Neutrophil (primary cell): ENCODE measurements around the gene KLF12.

Experiments used
- H3K27ac ChIP-seq: fragments of 200-600 bp; sonication (generic); 2 replicates; pipeline ENCODE4 v1.5.1; 2016; ENCODE audit warnings: mild to moderate bottlenecking, moderate library complexity
- H3K27me3 ChIP-seq: fragments of 200-600 bp; sonication (generic); 2 replicates; pipeline ENCODE4 v1.6.0; 2016; ENCODE audit warnings: mild to moderate bottlenecking
- H3K36me3 ChIP-seq: fragments of 200-600 bp; sonication (generic); 2 replicates; pipeline ENCODE4 v1.5.1; 2017
- H3K4me1 ChIP-seq, 2 experiments: fragments of 200-600 bp in 1 of 2; sonication (generic) in 1 of 2; 1 replicate in 1 of 2; 2 replicates in 1 of 2; pipeline versions ENCODE4 v1.5.1 to v1.6.1; 2013 to 2016; ENCODE audit warnings: low read depth in 1 of 2, low read length in 1 of 2, mild to moderate bottlenecking in 1 of 2, moderate library complexity in 1 of 2; ENCODE audit not compliant: control insufficient read depth in 1 of 2, insufficient read depth in 1 of 2
- H3K4me3 ChIP-seq, 2 experiments: fragments of 200-600 bp in 1 of 2; sonication (generic) in 1 of 2; 1 replicate in 1 of 2; 2 replicates in 1 of 2; pipeline ENCODE4 v1.5.1; 2013 to 2016; ENCODE audit warnings: low read depth in 1 of 2, low read length in 1 of 2, mild to moderate bottlenecking in 1 of 2, moderate library complexity in 1 of 2
- H3K9me3 ChIP-seq: fragments of 200-600 bp; sonication (generic); 2 replicates; pipeline ENCODE4 v1.5.1; 2016
- CTCF ChIP-seq: fragments of 200-600 bp; sonication (generic); IDR thresholded peaks from 2 replicates; pipeline ENCODE4 v1.5.1; 2016; ENCODE audit warnings: antibody characterized with exemption

The KLF12 gene

GRCh38 chr13:74092711-74093110 lies 41.5 kb downstream of the KLF12 start:
- H3K4me1 ChIP-seq: no peaks in the 10 kb centered on the region
- H3K36me3 ChIP-seq: no peaks in the 10 kb centered on the region
- H3K9me3 ChIP-seq: no peaks in the 10 kb centered on the region
- no peak for TF ChIP-seq CTCF
- no peaks in the 10 kb centered on the region for H3K27me3 ChIP-seq
- H3K4me3 ChIP-seq: no peak overlapping the region
- H3K27ac ChIP-seq: no peak overlapping the region

GRCh38 chr13:74090869-74091605 lies 43.2 kb downstream of the KLF12 start:
- no peak for TF ChIP-seq CTCF
- Histone ChIP-seq H3K9me3 (no peaks in the 10 kb centered on the region), H3K27me3 (no peaks in the 10 kb centered on the region), H3K4me1 (no peaks in the 10 kb centered on the region), H3K36me3 (no peaks in the 10 kb centered on the region), H3K27ac (no peak overlapping the region), H3K4me3 (no peak overlapping the region)

GRCh38 chr13:74090397-74090796 lies 43.8 kb downstream of the KLF12 start:
- H3K4me1 ChIP-seq: no peaks in the 10 kb centered on the region
- no peak for TF ChIP-seq CTCF

GRCh38 chr13:74087357-74087756 lies 46.8 kb downstream of the KLF12 start:
- no peaks in the 10 kb centered on the region for H3K36me3 ChIP-seq
- H3K4me1 ChIP-seq: no peaks in the 10 kb centered on the region
- H3K27me3 ChIP-seq: no peaks in the 10 kb centered on the region
- no peak overlapping the region for H3K4me3 ChIP-seq
- H3K27ac ChIP-seq: no peak overlapping the region
- no peak for TF ChIP-seq CTCF
- no peaks in the 10 kb centered on the region for H3K9me3 ChIP-seq

More at GRCh38 chr13:74090397-74090796, 43.8 kb downstream of the KLF12 start:
- H3K36me3 ChIP-seq: no peaks in the 10 kb centered on the region
- H3K4me3 ChIP-seq: no peak overlapping the region
- no peak overlapping the region for H3K27ac ChIP-seq
- no peaks in the 10 kb centered on the region for H3K27me3 ChIP-seq
- no peaks in the 10 kb centered on the region for H3K9me3 ChIP-seq
